Caco-2 (cell line): ENCODE results near the gene TMCC2. TPM values are rescaled to one million over a fixed set of nuclear protein-coding genes. Genes with fewer than 3 reads are reported as not detected.
A peak's percentile ranks its signal among the peaks of the same experiment; 100 is the strongest.

Experiments used
- BruUV-seq: library from RNA; stranded (reverse); fragments of 400-500 nt; replicated peaks from 2 replicates; lab custom pipeline; 2021; lab: Mats Ljungman, UMichigan
- CTCF ChIA-PET: fragments of 300-600 bp; sonication (Branson Sonifier 250); formaldehyde crosslinking; loops from one replicate; lab custom pipeline; 2022; ENCODE audit warnings: antibody characterized with exemption; lab: Charles Lee
- POLR2A ChIA-PET: fragments of 300-600 bp; sonication (Branson Sonifier 250); formaldehyde crosslinking; loops from one replicate; lab custom pipeline; 2022; ENCODE audit warnings: antibody characterized with exemption; lab: Charles Lee
- DNase-seq, 2 experiments: peaks; one replicate each; pipeline versions ENCODE4 v3.0.0 to v3.0.0-alpha.2; 2020 to 2022
- H3K27me3 ChIP-seq: replicated peaks from 2 replicates; pipeline ENCODE4 v1.6.0; 2011; ENCODE audit warnings: low read length; ENCODE audit not compliant: control insufficient read depth, insufficient read depth
- H3K36me3 ChIP-seq: 2 replicates; pipeline ENCODE4 v1.5.1; 2011; ENCODE audit warnings: low read length; ENCODE audit not compliant: control insufficient read depth, insufficient read depth
- H3K4me1 ChIP-seq: fragments of 250-450 bp; sonication (Bioruptor Pico); 2 replicates; pipeline ENCODE4 v1.5.1; 2020; ENCODE audit warnings: mild to moderate bottlenecking
- H3K4me3 ChIP-seq: 2 replicates; pipeline ENCODE4 v1.5.1; 2011; ENCODE audit warnings: low read depth, mild to moderate bottlenecking, control low read depth, low read length
- H3K9me3 ChIP-seq: fragments of 250-450 bp; sonication (Bioruptor Pico); 2 replicates; pipeline ENCODE4 v1.5.1; 2020; ENCODE audit warnings: mild to moderate bottlenecking, moderate library complexity
- H3K27ac Mint-ChIP-seq: one replicate; pipeline ENCODE4 v1.8.0; 2022; ENCODE audit warnings: mixed read lengths; ENCODE audit not compliant: unreplicated experiment
- H3K27me3 Mint-ChIP-seq: one replicate; pipeline ENCODE4 v1.8.0; 2022; ENCODE audit warnings: mixed read lengths; ENCODE audit not compliant: insufficient read depth, unreplicated experiment
- H3K36me3 Mint-ChIP-seq: one replicate; pipeline ENCODE4 v1.8.0; 2022; ENCODE audit warnings: mild to moderate bottlenecking, mixed read lengths; ENCODE audit not compliant: insufficient read depth, unreplicated experiment
- H3K4me1 Mint-ChIP-seq: one replicate; pipeline ENCODE4 v1.8.0; 2022; ENCODE audit warnings: low read depth, mixed read lengths; ENCODE audit not compliant: unreplicated experiment
- H3K4me3 Mint-ChIP-seq: one replicate; pipeline ENCODE4 v1.8.0; 2022; ENCODE audit warnings: mild to moderate bottlenecking, moderate library complexity, mixed read lengths; ENCODE audit not compliant: unreplicated experiment
- H3K9me3 Mint-ChIP-seq: one replicate; pipeline ENCODE4 v1.8.0; 2022; ENCODE audit warnings: mixed read lengths; ENCODE audit not compliant: unreplicated experiment
- intact Hi-C: fragments of 100-400 bp; cut with micrococcal nuclease; formaldehyde crosslinking; loops from one replicate; pipeline ENCODE4 v1.10.0; 2022; ENCODE audit not compliant: unreplicated experiment
- total RNA-seq: library from RNA; stranded (reverse); gene quantifications from 2 replicates; pipeline ENCODE4 v1.2.3, GENCODE V29; 2022
- TF ChIP-seq, protein P1 (sequence below), 2 experiments: fragments of 200-600 bp in 1 of 2; IDR thresholded peaks; 1 replicate in 1 of 2; 2 replicates in 1 of 2; pipeline versions ENCODE4 v1.5.1 to v1.8.0; 2011 to 2022; ENCODE audit warnings: antibody characterized with exemption in 1 of 2, control low read depth in 1 of 2, inconsistent platforms in 1 of 2, low read depth in 1 of 2, low read length in 1 of 2, mild to moderate bottlenecking in 1 of 2, moderate library complexity in 1 of 2; ENCODE audit not compliant: insufficient read depth in 1 of 2, severe bottlenecking in 1 of 2, unreplicated experiment in 1 of 2

TMCC2 gene
- total RNA-seq, 1 experiment from 2014 or later, result 0.91 TPM

GRCh38 chr1:205319081-205320018 is 91.6 kb downstream of the TMCC2 start:
- Histone ChIP-seq H3K4me1 (peaks cover 50% of the 10 kb centered on the region), H3K27me3 (no peaks in the 10 kb centered on the region), H3K4me3 (peak overlapping the region; percentile 26), H3K9me3 (no peaks in the 10 kb centered on the region), H3K36me3 (no peaks in the 10 kb centered on the region)
- Mint-ChIP-seq H3K9me3 (no peaks in the 10 kb centered on the region), H3K36me3 (peaks cover 54% of the 10 kb centered on the region), H3K27me3 (no peaks in the 10 kb centered on the region), H3K4me3 (peak overlapping the region; percentile 96), H3K4me1 (peaks cover 49% of the 10 kb centered on the region), H3K27ac (peak overlapping the region; percentile 93)
- ChIA-PET CTCF (interaction anchor here (0.6 to 3.3 kb wide), 7 partner anchors 16 to 982 kb away, joined by 3 to 38 read pairs (median 5); no protein-coding TSS in a partner anchor), POLR2A (interaction anchor here (0.8 to 3.8 kb wide), 4 partner anchors 15 to 46 kb away, joined by 3 to 33 read pairs (median 6); no protein-coding TSS in a partner anchor)
- TSS peak; percentile 52 for BruUV-seq
- TF ChIP-seq, protein P1, sequence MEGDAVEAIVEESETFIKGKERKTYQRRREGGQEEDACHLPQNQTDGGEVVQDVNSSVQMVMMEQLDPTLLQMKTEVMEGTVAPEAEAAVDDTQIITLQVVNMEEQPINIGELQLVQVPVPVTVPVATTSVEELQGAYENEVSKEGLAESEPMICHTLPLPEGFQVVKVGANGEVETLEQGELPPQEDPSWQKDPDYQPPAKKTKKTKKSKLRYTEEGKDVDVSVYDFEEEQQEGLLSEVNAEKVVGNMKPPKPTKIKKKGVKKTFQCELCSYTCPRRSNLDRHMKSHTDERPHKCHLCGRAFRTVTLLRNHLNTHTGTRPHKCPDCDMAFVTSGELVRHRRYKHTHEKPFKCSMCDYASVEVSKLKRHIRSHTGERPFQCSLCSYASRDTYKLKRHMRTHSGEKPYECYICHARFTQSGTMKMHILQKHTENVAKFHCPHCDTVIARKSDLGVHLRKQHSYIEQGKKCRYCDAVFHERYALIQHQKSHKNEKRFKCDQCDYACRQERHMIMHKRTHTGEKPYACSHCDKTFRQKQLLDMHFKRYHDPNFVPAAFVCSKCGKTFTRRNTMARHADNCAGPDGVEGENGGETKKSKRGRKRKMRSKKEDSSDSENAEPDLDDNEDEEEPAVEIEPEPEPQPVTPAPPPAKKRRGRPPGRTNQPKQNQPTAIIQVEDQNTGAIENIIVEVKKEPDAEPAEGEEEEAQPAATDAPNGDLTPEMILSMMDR (IDR thresholded peaks at IDR 0.05; ENCODE audit: insufficient read depth in 1 of 2, low read depth in 1 of 2, low read length in 1 of 2, severe bottlenecking in 1 of 2, unreplicated experiment in 1 of 2), result no peak
- peak in 1 of 2 experiments; percentile 35 for DNase-seq
- intact Hi-C loops, result no loop called here

GRCh38 chr1:205321162-205321958 is 93.6 kb downstream of the TMCC2 start, which contains the start of gene NUAK2:
Gene NUAK2, minus strand, starts transcription at chr1:205321745. Its CDS starts 117 bp downstream, at chr1:205321628.
- Histone ChIP-seq H3K9me3 (no peaks in the 10 kb centered on the region), H3K4me3 (peak within 1 kb of the TSS; percentile 93), H3K4me1 (peaks cover 40% of the 10 kb centered on the region), H3K36me3 (no peaks in the 10 kb centered on the region), H3K27me3 (no peaks in the 10 kb centered on the region)
- Mint-ChIP-seq H3K9me3 (no peaks in the 10 kb centered on the region), H3K4me3 (peak within 1 kb of the TSS; percentile 96), H3K27me3 (no peaks in the 10 kb centered on the region), H3K27ac (peak within 1 kb of the TSS; percentile 93), H3K36me3 (peaks cover 45% of the 10 kb centered on the region), H3K4me1 (peaks cover 52% of the 10 kb centered on the region)
- ChIA-PET POLR2A (interaction anchor here (0.5 to 1.9 kb wide), 17 partner anchors 10 to 1994 kb away, joined by 3 to 9 read pairs (median 4); partner anchors contain the start of gene RBBP5), CTCF (interaction anchor here (0.6 to 2.4 kb wide), 7 partner anchors 37 to 398 kb away, joined by 3 to 30 read pairs (median 4); no protein-coding TSS in a partner anchor)
- peak; percentile 97 to 99 for DNase-seq
- TF ChIP-seq, protein P1 (IDR thresholded peaks at IDR 0.05; ENCODE audit: insufficient read depth in 1 of 2, low read depth in 1 of 2, low read length in 1 of 2, severe bottlenecking in 1 of 2, unreplicated experiment in 1 of 2), result peak in 1 of 2 experiments; percentile 24
- intact Hi-C loops, result loop anchor here (1.0 kb wide), 1 partner anchor 20 kb away; no protein-coding TSS in a partner anchor
- no TSS peak for BruUV-seq
